Raji (cell line): ENCODE results near the gene ZSCAN30.

Experiments
- POLR2A ChIP-seq: IDR thresholded peaks from 2 replicates; pipeline ENCODE4 v1.6.1; 2011; ENCODE audit warnings: low read depth, low read length, control low read depth; ENCODE audit not compliant: insufficient read depth

Gene ZSCAN30

DNA sequence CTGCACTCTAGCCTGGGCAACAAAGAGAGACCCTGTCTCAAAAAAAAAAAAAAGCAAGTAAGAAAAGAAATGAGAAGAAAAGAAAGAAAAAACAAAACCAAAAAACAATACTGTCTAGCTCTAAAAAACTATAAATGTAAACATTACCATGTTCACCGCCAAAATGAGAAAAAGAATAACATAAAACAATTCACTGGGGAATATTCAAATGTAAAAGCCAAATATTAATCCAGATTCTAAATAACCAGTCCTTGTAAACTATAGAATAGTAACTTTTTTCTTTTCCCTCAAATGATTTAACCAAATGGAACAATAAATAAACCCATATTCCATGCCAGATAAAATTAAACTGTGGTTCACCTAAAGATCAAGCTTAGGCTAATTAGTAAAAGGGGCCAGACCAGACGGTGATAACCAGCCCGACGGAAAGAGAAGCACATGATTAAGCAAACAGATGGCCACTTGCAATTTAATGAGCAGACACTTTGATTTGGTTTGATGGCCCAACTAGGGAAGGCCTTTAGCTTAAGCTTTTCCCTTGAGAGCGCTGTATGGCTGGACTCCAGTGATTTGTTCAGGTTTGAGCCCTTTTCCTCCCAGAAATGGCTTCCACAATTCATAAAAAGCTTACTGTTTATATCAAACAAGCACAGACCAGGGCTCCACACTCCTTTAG lies 88.6 kb downstream of the ZSCAN30 start:
- TF ChIP-seq POLR2A: no peak
